Smooth muscle cell (in vitro differentiated cells): ENCODE results near the gene RETSAT. TPM values are rescaled to one million over a fixed set of nuclear protein-coding genes. Genes with fewer than 3 reads are reported as not detected.
A peak's percentile ranks its signal among the peaks of the same experiment; 100 is the strongest.

Source experiments
- DNase-seq: peaks from one replicate; lab custom pipeline; 2025; ENCODE audit not compliant: unreplicated experiment; lab: John Stamatoyannopoulos, UW
- H2AFZ ChIP-seq: fragments of 200-600 bp; sonication (generic); 2 replicates; pipeline ENCODE4 v1.6.0; 2016; ENCODE audit warnings: antibody characterized with exemption, low read depth, mild to moderate bottlenecking
- H3F3A ChIP-seq: fragments of 200-600 bp; sonication (generic); 2 replicates; pipeline ENCODE4 v1.6.0; 2017; ENCODE audit warnings: antibody characterized with exemption, low read depth
- H3K27ac ChIP-seq: fragments of 200-600 bp; sonication (generic); 2 replicates; pipeline ENCODE4 v1.5.1; 2016; ENCODE audit warnings: low read depth, mild to moderate bottlenecking
- H3K27me3 ChIP-seq: fragments of 200-600 bp; sonication (generic); 2 replicates; pipeline ENCODE4 v1.6.1; 2016; ENCODE audit warnings: low read depth, mild to moderate bottlenecking
- H3K36me3 ChIP-seq: fragments of 200-600 bp; sonication (generic); 2 replicates; pipeline ENCODE4 v1.5.1; 2016; ENCODE audit warnings: low read depth
- H3K4me1 ChIP-seq: fragments of 200-600 bp; sonication (generic); 2 replicates; pipeline ENCODE4 v1.5.1; 2016; ENCODE audit warnings: low read depth
- H3K4me2 ChIP-seq: fragments of 200-600 bp; sonication (generic); 2 replicates; pipeline ENCODE4 v1.6.0; 2016; ENCODE audit warnings: mild to moderate bottlenecking
- H3K4me3 ChIP-seq: fragments of 200-600 bp; sonication (generic); 2 replicates; pipeline ENCODE4 v1.5.1; 2016; ENCODE audit warnings: mild to moderate bottlenecking
- H3K79me2 ChIP-seq: fragments of 200-600 bp; sonication (generic); 2 replicates; pipeline ENCODE4 v1.6.0; 2016; ENCODE audit warnings: low read depth, mild to moderate bottlenecking
- H3K9ac ChIP-seq: fragments of 200-600 bp; sonication (generic); 2 replicates; pipeline ENCODE4 v1.6.0; 2016; ENCODE audit warnings: low read depth
- H3K9me3 ChIP-seq: fragments of 200-600 bp; sonication (generic); replicated peaks from 2 replicates; pipeline ENCODE4 v1.5.1; 2016; ENCODE audit warnings: low read depth
- H4K20me1 ChIP-seq: fragments of 200-600 bp; sonication (generic); 2 replicates; pipeline ENCODE4 v1.6.0; 2016; ENCODE audit warnings: low read depth
- CTCF ChIP-seq: fragments of 200-600 bp; sonication (generic); IDR thresholded peaks from 2 replicates; pipeline ENCODE4 v1.5.1; 2017; ENCODE audit warnings: borderline replicate concordance, mild to moderate bottlenecking, antibody characterized with exemption; ENCODE audit not compliant: insufficient read depth, poor library complexity, severe bottlenecking
- WGBS: methylation state at CpG from one replicate; pipeline ENCODE4 v1.1.7; 2016; ENCODE audit warnings: low lambda C conversion rate; 5-methylcytosine and 5-hydroxymethylcytosine counted together
- polyA plus RNA-seq: library from polyadenylated mRNA; unstranded; fragments of >200 nt; fragmentation: Nextera tagmentation; extraction: Ambion mirVana; gene quantifications from 2 replicates; pipeline ENCODE4 v1.2.1, GENCODE V29; 2016
- total RNA-seq: library from RNA; depleted of rRNA; stranded (reverse); fragments of >200 nt; gene quantifications from 2 replicates; pipeline ENCODE4 v1.2.3, GENCODE V29; 2014

Gene RETSAT
- total and polyA plus RNA-seq, 2 experiments from 2014 or later = 17.9 to 29.9 TPM

GRCh38 chr2:85398426-85399182 lies 44.3 kb upstream of the RETSAT start:
- DNase-seq = no peak

GRCh38 chr2:85397925-85398331 lies 43.6 kb upstream of the RETSAT start:
- H3K4me1 ChIP-seq = no peaks in the 10 kb centered on the region
- WGBS = 80% methylated on average over 4 of the region's 4 CpGs
- no peak overlapping the region for H3K4me2 ChIP-seq
- DNase-seq = no peak
- H2AFZ ChIP-seq = no peak overlapping the region
- no peaks in the 10 kb centered on the region for H3K36me3 ChIP-seq
- no peak overlapping the region for H3K9ac ChIP-seq
- no peaks in the 10 kb centered on the region for H3K9me3 ChIP-seq
- no peaks in the 10 kb centered on the region for H4K20me1 ChIP-seq
- H3K27me3 ChIP-seq = no peaks in the 10 kb centered on the region
- H3K79me2 ChIP-seq = no peaks in the 10 kb centered on the region
- no peak overlapping the region for H3K4me3 ChIP-seq
- no peak overlapping the region for H3K27ac ChIP-seq
- H3F3A ChIP-seq = no peaks in the 10 kb centered on the region
- TF ChIP-seq CTCF = no peak

More at GRCh38 chr2:85398426-85399182, 44.3 kb upstream of the RETSAT start:
- H3K27me3 ChIP-seq = no peaks in the 10 kb centered on the region
- no peaks in the 10 kb centered on the region for H3K4me1 ChIP-seq
- H3K36me3 ChIP-seq = no peaks in the 10 kb centered on the region
- peaks cover 4% of the 10 kb centered on the region for H3K79me2 ChIP-seq
- H2AFZ ChIP-seq = no peak overlapping the region
- 98% methylated on average over 5 of the region's 8 CpGs for WGBS
- H3K9me3 ChIP-seq = no peaks in the 10 kb centered on the region
- no peak overlapping the region for H3K27ac ChIP-seq
- no peak overlapping the region for H3K4me2 ChIP-seq
- H3K9ac ChIP-seq = no peak overlapping the region
- H3K4me3 ChIP-seq = no peak overlapping the region
- no peak for TF ChIP-seq CTCF
- no peaks in the 10 kb centered on the region for H3F3A ChIP-seq
- no peaks in the 10 kb centered on the region for H4K20me1 ChIP-seq

- no peaks in the 10 kb centered on the region for H3K27me3 ChIP-seq
- no peak for DNase-seq
- H3K4me2 ChIP-seq = peak overlapping the region; percentile 47
- no peaks in the 10 kb centered on the region for H3K9me3 ChIP-seq
- TF ChIP-seq CTCF = no peak
- no peak overlapping the region for H2AFZ ChIP-seq
- H3K4me1 ChIP-seq = no peaks in the 10 kb centered on the region
- WGBS = 77% methylated on average over 5 of the region's 5 CpGs
- H3K4me3 ChIP-seq = no peak overlapping the region
- no peaks in the 10 kb centered on the region for H3K36me3 ChIP-seq
- no peak overlapping the region for H3K9ac ChIP-seq
- H3K27ac ChIP-seq = peak overlapping the region; percentile 22
- no peaks in the 10 kb centered on the region for H4K20me1 ChIP-seq
- H3F3A ChIP-seq = no peaks in the 10 kb centered on the region
- H3K79me2 ChIP-seq = no peaks in the 10 kb centered on the region
Observed at GRCh38 chr2:85396531-85397470, 42.5 kb upstream of the RETSAT start.
